HUES6 (cell line): Measurements from ENCODE around the gene TTC9B.
A peak's percentile ranks its signal among the peaks of the same experiment; 100 is the strongest.

Experiments
- H3K27ac ChIP-seq: 2 replicates; pipeline ENCODE4 v1.7.0; 2013; ENCODE audit warnings: low read depth, mild to moderate bottlenecking, low read length, inconsistent platforms
- H3K27me3 ChIP-seq: 2 replicates; pipeline ENCODE4 v1.6.1; 2013; ENCODE audit warnings: low read length; ENCODE audit not compliant: control insufficient read depth, insufficient read depth
- H3K36me3 ChIP-seq: 2 replicates; pipeline ENCODE4 v1.6.1; 2013; ENCODE audit warnings: low read length; ENCODE audit not compliant: control insufficient read depth, insufficient read depth
- H3K4me1 ChIP-seq: 2 replicates; pipeline ENCODE4 v1.6.1; 2013; ENCODE audit warnings: low read length; ENCODE audit not compliant: control insufficient read depth, insufficient read depth
- H3K4me3 ChIP-seq: 2 replicates; pipeline ENCODE4 v1.5.1; 2013; ENCODE audit warnings: low read depth, low read length
- H3K9ac ChIP-seq: one replicate; pipeline ENCODE4 v1.6.1; 2013; ENCODE audit warnings: mild to moderate bottlenecking, low read length
- H3K9me3 ChIP-seq: 2 replicates; pipeline ENCODE4 v1.6.1; 2013; ENCODE audit warnings: low read depth, low read length; ENCODE audit not compliant: control insufficient read depth, insufficient read depth

Gene TTC9B

DNA sequence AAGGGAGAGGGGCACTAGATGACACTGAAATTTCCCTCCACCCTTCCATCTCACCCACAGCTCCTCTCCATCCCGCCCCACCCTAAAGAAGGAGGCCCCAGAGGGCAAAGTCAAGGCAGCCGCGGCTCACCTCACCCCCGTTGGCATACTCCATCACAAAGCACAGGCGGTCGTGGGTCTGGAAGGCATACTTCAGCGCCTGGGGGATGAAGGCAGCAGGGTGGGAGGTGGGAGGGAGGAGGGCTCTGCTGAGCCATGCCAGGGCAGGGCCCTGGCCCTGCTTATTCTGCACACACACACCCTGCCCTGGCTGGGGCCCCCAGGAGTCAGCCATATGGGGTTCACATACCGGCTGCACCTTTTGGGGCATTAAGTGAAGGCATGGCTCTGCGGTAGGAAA lies 20.6 kb upstream of the TTC9B start:
- no peak overlapping the region for H3K4me3 ChIP-seq
- H3K9me3 ChIP-seq, result no peaks in the 10 kb centered on the region
- H3K36me3 ChIP-seq, result peaks cover 78% of the 10 kb centered on the region
- no peaks in the 10 kb centered on the region for H3K27me3 ChIP-seq
- no peak overlapping the region for H3K9ac ChIP-seq
- H3K4me1 ChIP-seq, result no peaks in the 10 kb centered on the region; the same call in 1 of the 2 replicates
- no peak overlapping the region for H3K27ac ChIP-seq

- Histone ChIP-seq H3K4me1 (peaks cover 5% of the 10 kb centered on the region; the same call in 1 of the 2 replicates), H3K27me3 (no peaks in the 10 kb centered on the region), H3K9ac (no peak overlapping the region), H3K27ac (no peak overlapping the region), H3K36me3 (peaks cover 78% of the 10 kb centered on the region), H3K9me3 (no peaks in the 10 kb centered on the region), H3K4me3 (no peak overlapping the region)
Measured at GRCh38 chr19:40237791-40238190, 19.6 kb upstream of the TTC9B start.

GRCh38 chr19:40236366-40236765 lies 18.2 kb upstream of the TTC9B start:
- H3K27me3 ChIP-seq, result no peaks in the 10 kb centered on the region
- peaks cover 17% of the 10 kb centered on the region for H3K4me1 ChIP-seq
- peaks cover 65% of the 10 kb centered on the region for H3K36me3 ChIP-seq
- H3K27ac ChIP-seq, result no peak overlapping the region
- H3K9me3 ChIP-seq, result no peaks in the 10 kb centered on the region
- H3K9ac ChIP-seq, result no peak overlapping the region
- H3K4me3 ChIP-seq, result no peak overlapping the region

- Histone ChIP-seq H3K36me3 (peaks cover 61% of the 10 kb centered on the region), H3K27me3 (no peaks in the 10 kb centered on the region)
Measured at GRCh38 chr19:40236026-40236355, 17.8 kb upstream of the TTC9B start.

GRCh38 chr19:40235238-40236025 lies 17.2 kb upstream of the TTC9B start:
- Histone ChIP-seq H3K27me3 (no peaks in the 10 kb centered on the region), H3K4me3 (no peak overlapping the region), H3K9me3 (no peaks in the 10 kb centered on the region), H3K9ac (no peak overlapping the region), H3K27ac (no peak overlapping the region), H3K4me1 (peaks cover 23% of the 10 kb centered on the region), H3K36me3 (peaks cover 55% of the 10 kb centered on the region)

More at GRCh38 chr19:40236026-40236355, 17.8 kb upstream of the TTC9B start:
- H3K9me3 ChIP-seq, result no peaks in the 10 kb centered on the region
- H3K27ac ChIP-seq, result no peak overlapping the region
- H3K4me1 ChIP-seq, result peaks cover 21% of the 10 kb centered on the region
- no peak overlapping the region for H3K9ac ChIP-seq
- H3K4me3 ChIP-seq, result no peak overlapping the region

- Histone ChIP-seq H3K4me3 (no peak overlapping the region), H3K4me1 (peaks cover 31% of the 10 kb centered on the region), H3K9ac (no peak overlapping the region), H3K27me3 (no peaks in the 10 kb centered on the region), H3K27ac (no peak overlapping the region), H3K36me3 (peaks cover 47% of the 10 kb centered on the region), H3K9me3 (no peaks in the 10 kb centered on the region)
Measured at GRCh38 chr19:40234429-40235237, 16.4 kb upstream of the TTC9B start.

- no peaks in the 10 kb centered on the region for H3K27me3 ChIP-seq
- H3K27ac ChIP-seq, result no peak overlapping the region
- no peaks in the 10 kb centered on the region for H3K9me3 ChIP-seq
- H3K4me3 ChIP-seq, result no peak overlapping the region
- H3K4me1 ChIP-seq, result peaks cover 34% of the 10 kb centered on the region
- H3K36me3 ChIP-seq, result peaks cover 40% of the 10 kb centered on the region
- no peak overlapping the region for H3K9ac ChIP-seq
Measured at GRCh38 chr19:40233811-40234389, 15.7 kb upstream of the TTC9B start.

GRCh38 chr19:40232949-40233810 lies 15.0 kb upstream of the TTC9B start:
- Histone ChIP-seq H3K9me3 (no peaks in the 10 kb centered on the region), H3K4me1 (peaks cover 37% of the 10 kb centered on the region), H3K36me3 (peaks cover 33% of the 10 kb centered on the region), H3K27ac (0 out of 2 replicates have a peak overlapping the region, but pooled peaks have one; percentile 28), H3K4me3 (no peak overlapping the region), H3K9ac (no peak overlapping the region), H3K27me3 (no peaks in the 10 kb centered on the region)

DNA sequence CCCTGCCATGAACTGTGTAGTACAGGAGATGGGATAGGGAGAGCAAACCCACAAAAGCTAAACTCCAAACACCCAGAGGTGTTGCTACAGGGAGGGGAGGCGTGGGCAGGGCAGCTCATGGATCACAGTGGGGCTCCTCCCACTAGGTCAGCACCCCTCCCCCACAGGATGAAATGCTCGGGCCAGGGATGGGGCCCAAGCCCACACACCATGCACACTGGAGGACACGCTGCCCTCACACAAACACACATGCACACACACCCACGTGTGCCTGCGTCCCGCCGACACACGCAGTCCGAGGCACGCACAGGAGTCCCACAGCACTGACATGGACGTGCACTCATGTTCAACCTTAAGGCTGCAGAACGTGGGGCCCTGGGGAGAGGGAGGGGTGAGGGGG lies 14.3 kb upstream of the TTC9B start:
- H3K4me1 ChIP-seq, result peaks cover 37% of the 10 kb centered on the region
- H3K36me3 ChIP-seq, result peaks cover 27% of the 10 kb centered on the region
- H3K4me3 ChIP-seq, result no peak overlapping the region
- peaks cover under 1% of the 10 kb centered on the region; the same call in 1 of the 2 replicates for H3K27me3 ChIP-seq
- no peak overlapping the region for H3K9ac ChIP-seq
- no peaks in the 10 kb centered on the region for H3K9me3 ChIP-seq
- H3K27ac ChIP-seq, result no peak overlapping the region

DNA sequence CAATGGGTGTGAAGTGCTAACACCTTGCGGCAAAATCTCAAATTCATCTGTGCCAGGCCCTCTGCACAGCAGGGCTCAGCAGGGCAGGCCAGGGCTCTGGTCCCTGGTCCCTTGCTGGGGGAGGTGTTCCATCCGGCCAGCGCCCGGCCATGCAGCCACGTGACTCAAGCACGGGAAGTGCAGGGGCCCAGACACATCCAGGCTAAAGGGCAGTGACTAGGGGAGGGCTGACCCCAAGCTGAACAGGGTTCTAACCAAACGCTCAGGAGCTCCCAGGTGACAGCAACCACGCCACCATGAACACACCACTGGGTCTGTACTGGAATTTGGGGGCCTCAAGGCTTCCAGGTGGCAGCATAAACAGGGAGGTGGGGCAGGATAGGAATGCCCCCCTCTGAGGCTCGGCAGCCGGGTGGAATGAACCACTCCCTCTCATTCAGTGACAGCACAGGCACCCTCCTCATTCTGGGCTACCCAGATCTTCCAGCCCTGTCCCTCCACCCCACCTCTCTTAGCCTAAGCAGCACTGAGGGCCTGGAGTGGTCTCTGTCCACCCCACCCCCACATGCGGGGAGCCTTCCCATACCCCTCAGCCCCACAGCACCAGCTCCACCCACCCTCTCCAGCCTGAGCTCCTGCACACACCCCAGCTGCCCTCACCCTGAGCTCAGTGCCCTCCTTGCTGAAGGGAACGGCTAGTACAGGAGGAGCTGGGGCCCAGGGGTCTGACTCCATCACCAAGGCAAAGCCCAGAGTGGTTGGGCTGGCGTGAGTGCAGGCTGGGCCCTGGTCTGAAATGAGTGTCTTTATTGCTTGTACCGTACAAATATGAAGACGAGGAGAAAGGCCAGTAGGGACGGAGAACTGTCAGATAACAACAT lies 13.6 kb upstream of the TTC9B start:
- Histone ChIP-seq H3K36me3 (peaks cover 23% of the 10 kb centered on the region), H3K9me3 (no peaks in the 10 kb centered on the region), H3K9ac (peak overlapping the region; percentile 53), H3K4me1 (peaks cover 37% of the 10 kb centered on the region), H3K27me3 (peaks cover 5% of the 10 kb centered on the region; the same call in 1 of the 2 replicates), H3K27ac (peak overlapping the region; percentile 73; the same call in 1 of the 2 replicates), H3K4me3 (peak overlapping the region; percentile 30; the same call in 1 of the 2 replicates)
